GM12878 (cell line): ENCODE data around the gene C2orf68.

Source experiments
- CEBPZ ChIP-seq: fragments of 150-350 bp; IDR thresholded peaks from 2 replicates; pipeline ENCODE4 v1.6.1; 2016; ENCODE audit warnings: low read depth, low read length
- FOS ChIP-seq: IDR thresholded peaks from 3 replicates; pipeline ENCODE4 v1.6.1; 2011; ENCODE audit warnings: borderline replicate concordance; ENCODE audit not compliant: insufficient read length; ENCODE audit errors: extremely low read depth
- GATAD2B ChIP-seq: fragments of 450-650 bp; conservative IDR thresholded peaks from 2 replicates; pipeline ENCODE4 v1.6.1; 2017; ENCODE audit warnings: low read depth, mild to moderate bottlenecking, moderate library complexity
- HDAC2 ChIP-seq: fragments of 200-600 bp; sonication (generic); IDR thresholded peaks from 2 replicates; pipeline ENCODE4 v1.6.1; 2017
- POLR2A ChIP-seq: IDR thresholded peaks from 2 replicates; pipeline ENCODE4 v1.6.1; 2011; ENCODE audit warnings: low read depth, mild to moderate bottlenecking, low read length
- POLR2AphosphoS2 ChIP-seq: IDR thresholded peaks from 2 replicates; pipeline ENCODE4 v1.6.1; 2011; ENCODE audit warnings: low read depth, mild to moderate bottlenecking, low read length, improper control_type of control experiment, moderate library complexity
- POLR2AphosphoS5 ChIP-seq: IDR thresholded peaks from 2 replicates; pipeline ENCODE4 v1.6.1; 2011; ENCODE audit warnings: mild to moderate bottlenecking, low read length, inconsistent platforms
- RELA ChIP-seq: fragments of 450-650 bp; IDR thresholded peaks from 2 replicates; pipeline ENCODE4 v1.8.0; 2014; ENCODE audit warnings: borderline replicate concordance; ENCODE audit not compliant: partially characterized antibody
- TF ChIP-seq, protein P1 (sequence below), 3 experiments: IDR thresholded peaks in 2 of 3; conservative IDR thresholded peaks in 1 of 3; 2 replicates each; pipeline ENCODE4 v1.5.1; 2011; ENCODE audit warnings: low read depth in 3 of 3, low read length in 3 of 3, mild to moderate bottlenecking in 3 of 3, control low read depth in 2 of 3, moderate library complexity in 2 of 3, inconsistent platforms in 1 of 3, mixed read lengths in 1 of 3; ENCODE audit not compliant: control insufficient read depth in 2 of 3, insufficient read depth in 1 of 3; ENCODE audit errors: extremely low read depth in 1 of 3

- TF ChIP-seq, protein P1, sequence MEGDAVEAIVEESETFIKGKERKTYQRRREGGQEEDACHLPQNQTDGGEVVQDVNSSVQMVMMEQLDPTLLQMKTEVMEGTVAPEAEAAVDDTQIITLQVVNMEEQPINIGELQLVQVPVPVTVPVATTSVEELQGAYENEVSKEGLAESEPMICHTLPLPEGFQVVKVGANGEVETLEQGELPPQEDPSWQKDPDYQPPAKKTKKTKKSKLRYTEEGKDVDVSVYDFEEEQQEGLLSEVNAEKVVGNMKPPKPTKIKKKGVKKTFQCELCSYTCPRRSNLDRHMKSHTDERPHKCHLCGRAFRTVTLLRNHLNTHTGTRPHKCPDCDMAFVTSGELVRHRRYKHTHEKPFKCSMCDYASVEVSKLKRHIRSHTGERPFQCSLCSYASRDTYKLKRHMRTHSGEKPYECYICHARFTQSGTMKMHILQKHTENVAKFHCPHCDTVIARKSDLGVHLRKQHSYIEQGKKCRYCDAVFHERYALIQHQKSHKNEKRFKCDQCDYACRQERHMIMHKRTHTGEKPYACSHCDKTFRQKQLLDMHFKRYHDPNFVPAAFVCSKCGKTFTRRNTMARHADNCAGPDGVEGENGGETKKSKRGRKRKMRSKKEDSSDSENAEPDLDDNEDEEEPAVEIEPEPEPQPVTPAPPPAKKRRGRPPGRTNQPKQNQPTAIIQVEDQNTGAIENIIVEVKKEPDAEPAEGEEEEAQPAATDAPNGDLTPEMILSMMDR (IDR thresholded peaks at IDR 0.05 in 2 of 3, conservative IDR thresholded peaks at IDR 0.05 in 1 of 3; ENCODE audit: control insufficient read depth in 2 of 3, extremely low read depth in 1 of 3, insufficient read depth in 1 of 3, low read depth in 3 of 3, low read length in 3 of 3): no peak
- no peak for TF ChIP-seq RELA
- no peak for TF ChIP-seq POLR2A
- TF ChIP-seq POLR2AphosphoS5: no peak
- TF ChIP-seq CEBPZ: no peak
- TF ChIP-seq GATAD2B: no peak
- TF ChIP-seq FOS: no peak
- TF ChIP-seq HDAC2: no peak
- no peak for TF ChIP-seq POLR2AphosphoS2
Observed at GRCh38 chr2:85590950-85591349, 20.9 kb downstream of the C2orf68 start.
